ENCODE data around the gene ZNG1F.
"Not testable (repeated sequence)": the region's sequence is repeated elsewhere in the genome, so short reads cannot be mapped to it uniquely, and the experiment has no call there.

The ZNG1F gene

GRCh38 chr9:41098759-41099158 lies 90.4 kb downstream of the ZNG1F start:
- H3K27me3 ChIP-seq (ENCODE audit: control insufficient read depth, insufficient read depth, low read length): peaks cover 14% of the 10 kb centered on the region
- not testable (repeated sequence) for H3K9ac ChIP-seq (ENCODE audit: low read length); H3K4me3 ChIP-seq (ENCODE audit: low read depth, low read length); H3K27ac ChIP-seq (ENCODE audit: low read depth, low read length); H3K36me3 ChIP-seq (ENCODE audit: control insufficient read depth, insufficient read depth, low read length); H3K4me1 ChIP-seq (ENCODE audit: control insufficient read depth, insufficient read depth, low read length); H3K9me3 ChIP-seq (ENCODE audit: control insufficient read depth, insufficient read depth, low read depth, low read length)

GRCh38 chr9:41095060-41095459 lies 94.1 kb downstream of the ZNG1F start:
- H3K9ac ChIP-seq (ENCODE audit: low read length); H3K4me1 ChIP-seq (ENCODE audit: control insufficient read depth, insufficient read depth, low read length); H3K27ac ChIP-seq (ENCODE audit: low read depth, low read length); H3K4me3 ChIP-seq (ENCODE audit: low read depth, low read length); H3K27me3 ChIP-seq (ENCODE audit: control insufficient read depth, insufficient read depth, low read length); H3K36me3 ChIP-seq (ENCODE audit: control insufficient read depth, insufficient read depth, low read length); H3K9me3 ChIP-seq (ENCODE audit: control insufficient read depth, insufficient read depth, low read depth, low read length): not testable (repeated sequence)

- not testable (repeated sequence) for H3K9me3 ChIP-seq (ENCODE audit: control insufficient read depth, insufficient read depth, low read depth, low read length); H3K27me3 ChIP-seq (ENCODE audit: control insufficient read depth, insufficient read depth, low read length); H3K4me3 ChIP-seq (ENCODE audit: low read depth, low read length); H3K4me1 ChIP-seq (ENCODE audit: control insufficient read depth, insufficient read depth, low read length); H3K27ac ChIP-seq (ENCODE audit: low read depth, low read length); H3K9ac ChIP-seq (ENCODE audit: low read length); H3K36me3 ChIP-seq (ENCODE audit: control insufficient read depth, insufficient read depth, low read length)
Measured at GRCh38 chr9:41094010-41094773, 94.9 kb downstream of the ZNG1F start.

- H3K27me3 ChIP-seq (ENCODE audit: control insufficient read depth, insufficient read depth, low read length): peaks cover 15% of the 10 kb centered on the region
- H3K4me3 ChIP-seq (ENCODE audit: low read depth, low read length); H3K36me3 ChIP-seq (ENCODE audit: control insufficient read depth, insufficient read depth, low read length); H3K4me1 ChIP-seq (ENCODE audit: control insufficient read depth, insufficient read depth, low read length); H3K9ac ChIP-seq (ENCODE audit: low read length); H3K9me3 ChIP-seq (ENCODE audit: control insufficient read depth, insufficient read depth, low read depth, low read length); H3K27ac ChIP-seq (ENCODE audit: low read depth, low read length): not testable (repeated sequence)
Measured at GRCh38 chr9:41090922-41091321, 98.2 kb downstream of the ZNG1F start.

GRCh38 chr9:41090386-41090785 lies 98.7 kb downstream of the ZNG1F start:
- not testable (repeated sequence) for H3K9me3 ChIP-seq (ENCODE audit: control insufficient read depth, insufficient read depth, low read depth, low read length); H3K4me3 ChIP-seq (ENCODE audit: low read depth, low read length); H3K36me3 ChIP-seq (ENCODE audit: control insufficient read depth, insufficient read depth, low read length); H3K27ac ChIP-seq (ENCODE audit: low read depth, low read length); H3K4me1 ChIP-seq (ENCODE audit: control insufficient read depth, insufficient read depth, low read length); H3K9ac ChIP-seq (ENCODE audit: low read length)
- peaks cover 19% of the 10 kb centered on the region for H3K27me3 ChIP-seq (ENCODE audit: control insufficient read depth, insufficient read depth, low read length)

GRCh38 chr9:41088450-41089059 lies 100.6 kb downstream of the ZNG1F start:
- not testable (repeated sequence) for H3K4me3 ChIP-seq (ENCODE audit: low read depth, low read length); H3K4me1 ChIP-seq (ENCODE audit: control insufficient read depth, insufficient read depth, low read length); H3K36me3 ChIP-seq (ENCODE audit: control insufficient read depth, insufficient read depth, low read length); H3K27ac ChIP-seq (ENCODE audit: low read depth, low read length); H3K9ac ChIP-seq (ENCODE audit: low read length); H3K9me3 ChIP-seq (ENCODE audit: control insufficient read depth, insufficient read depth, low read depth, low read length)
- peaks cover 27% of the 10 kb centered on the region for H3K27me3 ChIP-seq (ENCODE audit: control insufficient read depth, insufficient read depth, low read length)

GRCh38 chr9:41087929-41088328 lies 101.2 kb downstream of the ZNG1F start:
- peaks cover 28% of the 10 kb centered on the region for H3K27me3 ChIP-seq (ENCODE audit: control insufficient read depth, insufficient read depth, low read length)
- H3K4me3 ChIP-seq (ENCODE audit: low read depth, low read length); H3K4me1 ChIP-seq (ENCODE audit: control insufficient read depth, insufficient read depth, low read length); H3K9me3 ChIP-seq (ENCODE audit: control insufficient read depth, insufficient read depth, low read depth, low read length); H3K27ac ChIP-seq (ENCODE audit: low read depth, low read length); H3K9ac ChIP-seq (ENCODE audit: low read length); H3K36me3 ChIP-seq (ENCODE audit: control insufficient read depth, insufficient read depth, low read length): not testable (repeated sequence)

- not testable (repeated sequence) for H3K9ac ChIP-seq (ENCODE audit: low read length); H3K4me3 ChIP-seq (ENCODE audit: low read depth, low read length); H3K27ac ChIP-seq (ENCODE audit: low read depth, low read length); H3K36me3 ChIP-seq (ENCODE audit: control insufficient read depth, insufficient read depth, low read length); H3K9me3 ChIP-seq (ENCODE audit: control insufficient read depth, insufficient read depth, low read depth, low read length); H3K4me1 ChIP-seq (ENCODE audit: control insufficient read depth, insufficient read depth, low read length)
- peaks cover 34% of the 10 kb centered on the region for H3K27me3 ChIP-seq (ENCODE audit: control insufficient read depth, insufficient read depth, low read length)
Measured at GRCh38 chr9:41087157-41087780, 101.8 kb downstream of the ZNG1F start.

- peaks cover 35% of the 10 kb centered on the region for H3K27me3 ChIP-seq (ENCODE audit: control insufficient read depth, insufficient read depth, low read length)
- H3K27ac ChIP-seq (ENCODE audit: low read depth, low read length); H3K36me3 ChIP-seq (ENCODE audit: control insufficient read depth, insufficient read depth, low read length); H3K9ac ChIP-seq (ENCODE audit: low read length); H3K4me1 ChIP-seq (ENCODE audit: control insufficient read depth, insufficient read depth, low read length); H3K4me3 ChIP-seq (ENCODE audit: low read depth, low read length); H3K9me3 ChIP-seq (ENCODE audit: control insufficient read depth, insufficient read depth, low read depth, low read length): not testable (repeated sequence)
Measured at GRCh38 chr9:41086685-41087084, 102.4 kb downstream of the ZNG1F start.

GRCh38 chr9:41086215-41086614 lies 102.9 kb downstream of the ZNG1F start:
- H3K9me3 ChIP-seq (ENCODE audit: control insufficient read depth, insufficient read depth, low read depth, low read length): not testable (repeated sequence)

GRCh38 chr9:41082358-41082757 lies 106.8 kb downstream of the ZNG1F start:
- not testable (repeated sequence) for H3K27ac ChIP-seq (ENCODE audit: low read depth, low read length); H3K4me3 ChIP-seq (ENCODE audit: low read depth, low read length); H3K9me3 ChIP-seq (ENCODE audit: control insufficient read depth, insufficient read depth, low read depth, low read length); H3K4me1 ChIP-seq (ENCODE audit: control insufficient read depth, insufficient read depth, low read length); H3K9ac ChIP-seq (ENCODE audit: low read length); H3K36me3 ChIP-seq (ENCODE audit: control insufficient read depth, insufficient read depth, low read length)
- peaks cover 37% of the 10 kb centered on the region for H3K27me3 ChIP-seq (ENCODE audit: control insufficient read depth, insufficient read depth, low read length)

More at GRCh38 chr9:41086215-41086614, 102.9 kb downstream of the ZNG1F start:
- H3K4me1 ChIP-seq (ENCODE audit: control insufficient read depth, insufficient read depth, low read length); H3K4me3 ChIP-seq (ENCODE audit: low read depth, low read length); H3K27ac ChIP-seq (ENCODE audit: low read depth, low read length); H3K36me3 ChIP-seq (ENCODE audit: control insufficient read depth, insufficient read depth, low read length); H3K9ac ChIP-seq (ENCODE audit: low read length): not testable (repeated sequence)
- peaks cover 35% of the 10 kb centered on the region for H3K27me3 ChIP-seq (ENCODE audit: control insufficient read depth, insufficient read depth, low read length)
